ENCODE data around the gene CASR. TPM values are rescaled to one million over a fixed set of nuclear protein-coding genes. Genes with fewer than 3 reads are reported as not detected.

The CASR gene
- polyA plus RNA-seq (2012; rRNA removed), result not detected in 2 replicates
- not detected in 2 replicates for polyA plus RNA-seq (2012; cell fraction: cytosol; rRNA removed)
- not detected in 2 replicates for polyA plus RNA-seq (2012; cell fraction: nucleus; rRNA removed)

DNA sequence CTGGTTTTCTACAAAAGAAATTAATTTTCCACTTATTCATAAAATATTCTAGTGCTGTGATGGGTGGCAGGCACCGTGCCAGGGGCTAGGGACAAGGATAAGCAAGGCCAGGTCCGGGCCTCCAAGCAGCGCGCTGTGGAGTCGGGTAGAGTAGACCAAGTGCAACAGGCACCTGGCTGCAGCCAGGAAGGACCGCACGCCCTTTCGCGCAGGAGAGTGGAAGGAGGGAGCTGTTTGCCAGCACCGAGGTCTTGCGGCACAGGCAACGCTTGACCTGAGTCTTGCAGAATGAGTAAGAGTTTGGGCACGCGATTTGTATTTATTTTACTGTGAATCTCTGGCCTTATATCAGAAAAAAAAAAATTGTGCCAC lies at the start of gene CASR:
Gene CASR (plus strand): TSS at position 148 of the 372 bp plus-strand sequence. CDS start 70,522 bp downstream, outside the sequence.
- no peak for DNase-seq
- Histone ChIP-seq H3K9ac (no peak within 1 kb of the TSS), H3K4me3 (ENCODE audit: low read depth in 2 of 2, low read length in 1 of 2) (no peak within 1 kb of the TSS), H3K36me3 (replicated peaks in 1 of 2; ENCODE audit: control insufficient read depth in 1 of 2, insufficient read depth in 2 of 2, low read length in 1 of 2) (no peaks in the 10 kb centered on the region), H3K9me2 (no peaks in the 10 kb centered on the region), H4K20me1 (ENCODE audit: insufficient read depth) (no peaks in the 10 kb centered on the region), H3K4me1 (ENCODE audit: control insufficient read depth in 1 of 2, insufficient read depth in 2 of 2, low read depth in 1 of 2, low read length in 1 of 2) (no peaks in the 10 kb centered on the region), H3K79me2 (ENCODE audit: insufficient read depth) (no peaks in the 10 kb centered on the region), H3K27me3 (ENCODE audit: insufficient read depth) (peaks cover 25% of the 10 kb centered on the region; the same call in 1 of the 2 replicates), H3K9me3 (no peaks in the 10 kb centered on the region), H3K4me2 (no peak within 1 kb of the TSS), H3F3A (replicated peaks; ENCODE audit: insufficient read depth) (no peaks in the 10 kb centered on the region), H2AFZ (ENCODE audit: low read depth) (no peak within 1 kb of the TSS), H3K27ac (ENCODE audit: low read depth in 2 of 2, low read length in 1 of 2) (no peak within 1 kb of the TSS)
- CTCF ChIA-PET, result no interaction called here
- POLR2A ChIA-PET, result no interaction called here
- TF ChIP-seq, protein P1, sequence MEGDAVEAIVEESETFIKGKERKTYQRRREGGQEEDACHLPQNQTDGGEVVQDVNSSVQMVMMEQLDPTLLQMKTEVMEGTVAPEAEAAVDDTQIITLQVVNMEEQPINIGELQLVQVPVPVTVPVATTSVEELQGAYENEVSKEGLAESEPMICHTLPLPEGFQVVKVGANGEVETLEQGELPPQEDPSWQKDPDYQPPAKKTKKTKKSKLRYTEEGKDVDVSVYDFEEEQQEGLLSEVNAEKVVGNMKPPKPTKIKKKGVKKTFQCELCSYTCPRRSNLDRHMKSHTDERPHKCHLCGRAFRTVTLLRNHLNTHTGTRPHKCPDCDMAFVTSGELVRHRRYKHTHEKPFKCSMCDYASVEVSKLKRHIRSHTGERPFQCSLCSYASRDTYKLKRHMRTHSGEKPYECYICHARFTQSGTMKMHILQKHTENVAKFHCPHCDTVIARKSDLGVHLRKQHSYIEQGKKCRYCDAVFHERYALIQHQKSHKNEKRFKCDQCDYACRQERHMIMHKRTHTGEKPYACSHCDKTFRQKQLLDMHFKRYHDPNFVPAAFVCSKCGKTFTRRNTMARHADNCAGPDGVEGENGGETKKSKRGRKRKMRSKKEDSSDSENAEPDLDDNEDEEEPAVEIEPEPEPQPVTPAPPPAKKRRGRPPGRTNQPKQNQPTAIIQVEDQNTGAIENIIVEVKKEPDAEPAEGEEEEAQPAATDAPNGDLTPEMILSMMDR (IDR thresholded peaks at IDR 0.05), result no peak
- 3% methylated on average over 8 of the region's 14 CpGs for WGBS (ENCODE audit: low lambda C conversion rate)

DNA sequence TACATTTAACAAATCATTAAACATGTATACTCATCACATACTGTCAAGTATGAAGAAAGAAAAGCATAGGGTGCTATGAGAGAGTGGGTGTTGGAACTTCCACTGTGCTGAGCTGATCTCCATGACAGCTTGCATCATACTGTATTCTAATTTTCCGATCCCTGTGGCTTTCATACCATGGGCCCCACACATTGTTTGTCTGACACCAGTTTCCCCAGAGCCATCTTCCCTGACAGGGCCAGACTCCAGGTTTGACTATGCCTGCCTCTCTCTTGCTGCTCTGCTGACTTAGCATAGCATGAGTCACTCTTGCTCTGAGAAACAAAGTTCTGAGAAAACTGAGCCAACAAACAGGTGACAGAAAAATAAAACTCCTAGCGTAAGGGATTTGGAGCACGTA lies 37.0 kb upstream of the CASR start:
- ChIA-PET CTCF (no interaction called here), POLR2A (no interaction called here)
- Histone ChIP-seq H3K9ac (no peak overlapping the region), H3K27me3 (ENCODE audit: insufficient read depth) (no peaks in the 10 kb centered on the region), H3K79me2 (ENCODE audit: insufficient read depth) (no peaks in the 10 kb centered on the region), H3K4me1 (ENCODE audit: control insufficient read depth in 1 of 2, insufficient read depth in 2 of 2, low read depth in 1 of 2, low read length in 1 of 2) (no peaks in the 10 kb centered on the region), H3K9me3 (no peaks in the 10 kb centered on the region), H3K4me2 (no peak overlapping the region), H3F3A (replicated peaks; ENCODE audit: insufficient read depth) (no peaks in the 10 kb centered on the region), H3K27ac (ENCODE audit: low read depth in 2 of 2, low read length in 1 of 2) (no peak overlapping the region), H3K36me3 (replicated peaks in 1 of 2; ENCODE audit: control insufficient read depth in 1 of 2, insufficient read depth in 2 of 2, low read length in 1 of 2) (no peaks in the 10 kb centered on the region), H2AFZ (ENCODE audit: low read depth) (no peak overlapping the region), H3K9me2 (no peaks in the 10 kb centered on the region), H4K20me1 (ENCODE audit: insufficient read depth) (no peaks in the 10 kb centered on the region), H3K4me3 (ENCODE audit: low read depth in 2 of 2, low read length in 1 of 2) (no peak overlapping the region)
- DNase-seq, result no peak
- no peak for TF ChIP-seq SMC3 (IDR thresholded peaks at IDR 0.05; ENCODE audit: low read depth, low read length)
- no peak for TF ChIP-seq TAF1 (IDR thresholded peaks at IDR 0.05; ENCODE audit: borderline replicate concordance, low read depth, low read length)
- TF ChIP-seq, protein P2, sequence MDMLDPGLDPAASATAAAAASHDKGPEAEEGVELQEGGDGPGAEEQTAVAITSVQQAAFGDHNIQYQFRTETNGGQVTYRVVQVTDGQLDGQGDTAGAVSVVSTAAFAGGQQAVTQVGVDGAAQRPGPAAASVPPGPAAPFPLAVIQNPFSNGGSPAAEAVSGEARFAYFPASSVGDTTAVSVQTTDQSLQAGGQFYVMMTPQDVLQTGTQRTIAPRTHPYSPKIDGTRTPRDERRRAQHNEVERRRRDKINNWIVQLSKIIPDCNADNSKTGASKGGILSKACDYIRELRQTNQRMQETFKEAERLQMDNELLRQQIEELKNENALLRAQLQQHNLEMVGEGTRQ (IDR thresholded peaks at IDR 0.05; ENCODE audit: borderline replicate concordance, low read depth, low read length), result no peak
- WGBS (ENCODE audit: low lambda C conversion rate), result 43% methylated on average over 3 of the region's 3 CpGs

DNA sequence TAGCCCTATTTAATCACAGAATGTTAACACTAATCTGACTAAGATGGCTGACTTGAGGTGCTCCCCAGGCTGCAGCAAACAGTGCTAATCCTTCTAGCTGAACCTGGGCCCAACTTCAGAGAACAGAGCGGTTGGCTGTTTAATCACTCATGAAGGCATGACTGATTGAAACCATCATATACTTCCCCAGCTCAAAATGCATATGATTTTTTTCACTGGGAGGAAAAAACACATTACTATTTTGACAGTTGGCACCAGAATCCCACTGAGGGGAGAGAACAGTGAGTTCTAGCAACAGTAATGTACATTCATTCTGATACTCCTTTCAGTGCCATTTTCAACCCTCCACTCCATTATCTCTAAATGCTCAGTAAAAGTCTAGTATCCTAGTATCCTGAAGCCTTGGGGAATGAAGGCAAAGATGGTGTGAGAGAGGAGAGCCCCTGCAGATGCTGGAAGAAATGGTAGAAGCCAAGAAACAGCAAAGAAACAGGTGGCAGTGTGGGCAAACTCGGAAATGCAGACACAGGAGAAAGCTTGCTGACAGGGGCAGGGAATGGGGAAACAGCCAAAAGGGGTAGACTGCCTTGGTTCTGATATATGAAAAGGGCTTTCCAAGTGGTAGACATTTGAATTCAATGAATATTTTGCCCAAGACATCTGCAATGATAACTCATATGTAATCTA lies 34.4 kb upstream of the CASR start:
- H3K27ac ChIP-seq (ENCODE audit: low read depth in 2 of 2, low read length in 1 of 2), result no peak overlapping the region
- TF ChIP-seq FOXM1 (IDR thresholded peaks at IDR 0.05; ENCODE audit: low read depth) (no peak), NFIC (IDR thresholded peaks at IDR 0.05; ENCODE audit: borderline replicate concordance) (no peak), JUND (IDR thresholded peaks at IDR 0.05) (no peak), POLR2AphosphoS5 (IDR thresholded peaks at IDR 0.05; ENCODE audit: low read depth, low read length) (no peak), FOXJ3 (CRISPR knock-in tag; IDR thresholded peaks at IDR 0.05) (no peak)
- ChIA-PET CTCF (no interaction called here), POLR2A (no interaction called here)
- no peaks in the 10 kb centered on the region; the same call in 1 of the 2 replicates for H3K9me3 ChIP-seq
- no peaks in the 10 kb centered on the region for H4K20me1 ChIP-seq (ENCODE audit: insufficient read depth)
- H3K4me1 ChIP-seq (ENCODE audit: control insufficient read depth in 1 of 2, insufficient read depth in 2 of 2, low read depth in 1 of 2, low read length in 1 of 2), result no peaks in the 10 kb centered on the region
- 41% methylated on average over 2 of the region's 2 CpGs for WGBS (ENCODE audit: low lambda C conversion rate)
- H3K27me3 ChIP-seq (ENCODE audit: insufficient read depth), result no peaks in the 10 kb centered on the region
- H2AFZ ChIP-seq (ENCODE audit: low read depth), result no peak overlapping the region
- H3K4me2 ChIP-seq, result no peak overlapping the region
- no peaks in the 10 kb centered on the region for H3K79me2 ChIP-seq (ENCODE audit: insufficient read depth)
- 0 out of 2 replicates have a peak, but pooled peaks cover 2% of the 10 kb centered on the region for H3K9me2 ChIP-seq
- H3K36me3 ChIP-seq (replicated peaks in 1 of 2; ENCODE audit: control insufficient read depth in 1 of 2, insufficient read depth in 2 of 2, low read length in 1 of 2), result no peaks in the 10 kb centered on the region
- no peaks in the 10 kb centered on the region for H3F3A ChIP-seq (replicated peaks; ENCODE audit: insufficient read depth)
- no peak overlapping the region for H3K4me3 ChIP-seq (ENCODE audit: low read depth in 2 of 2, low read length in 1 of 2)
- no peak overlapping the region for H3K9ac ChIP-seq
- DNase-seq, result no peak
